Activated CD8-positive, alpha-beta T cell treated with anti-CD3 and anti-CD28 coated beads, Interleukin-2, amount 10 ng/mL, durations not matched to agents 7 days and 5 days (primary cell): ENCODE measurements around the gene XPO4. TPM values are rescaled to one million over a fixed set of nuclear protein-coding genes. Genes with fewer than 3 reads are reported as not detected.

ENCODE experiments used
- ATAC-seq: fragments of 150-1000 bp; cut with Tn5 transposase; one replicate; pipeline ENCODE4 v1.10.0; 2021; ENCODE audit warnings: moderate library complexity
- CTCF ChIA-PET: fragments of 350-600 bp; sonication (Branson Sonifier 250); formaldehyde crosslinking; loops from one replicate; lab custom pipeline; 2021; ENCODE audit warnings: antibody characterized with exemption; lab: Charles Lee
- POLR2A ChIA-PET: fragments of 350-600 bp; sonication (Branson Sonifier 250); formaldehyde crosslinking; loops from one replicate; lab custom pipeline; 2021; ENCODE audit warnings: antibody characterized with exemption; lab: Charles Lee
- DNase-seq: peaks from one replicate; pipeline ENCODE4 v3.0.0-alpha.2; 2020
- H3K27ac Mint-ChIP-seq: one replicate; pipeline ENCODE4 v1.8.0; 2021; ENCODE audit warnings: mild to moderate bottlenecking, mixed read lengths
- H3K27me3 Mint-ChIP-seq: one replicate; pipeline ENCODE4 v1.8.0; 2021; ENCODE audit warnings: low read depth, mixed read lengths
- H3K36me3 Mint-ChIP-seq: one replicate; pipeline ENCODE4 v1.8.0; 2021; ENCODE audit warnings: low read depth, mixed read lengths
- H3K4me1 Mint-ChIP-seq: one replicate; pipeline ENCODE4 v1.8.0; 2021; ENCODE audit warnings: low read depth, mixed read lengths
- H3K4me3 Mint-ChIP-seq: one replicate; pipeline ENCODE4 v1.8.0; 2021; ENCODE audit warnings: mild to moderate bottlenecking, mixed read lengths
- H3K9me3 Mint-ChIP-seq: one replicate; pipeline ENCODE4 v1.8.0; 2022; ENCODE audit warnings: mixed read lengths; ENCODE audit not compliant: insufficient read depth
- total RNA-seq, 2 experiments: library from RNA; stranded (reverse); gene quantifications; one replicate each; pipeline ENCODE4 v1.2.3, GENCODE V29; 2021

Gene XPO4
- total RNA-seq, 2 experiments from 2014 or later: 18.6 to 19.8 TPM

DNA sequence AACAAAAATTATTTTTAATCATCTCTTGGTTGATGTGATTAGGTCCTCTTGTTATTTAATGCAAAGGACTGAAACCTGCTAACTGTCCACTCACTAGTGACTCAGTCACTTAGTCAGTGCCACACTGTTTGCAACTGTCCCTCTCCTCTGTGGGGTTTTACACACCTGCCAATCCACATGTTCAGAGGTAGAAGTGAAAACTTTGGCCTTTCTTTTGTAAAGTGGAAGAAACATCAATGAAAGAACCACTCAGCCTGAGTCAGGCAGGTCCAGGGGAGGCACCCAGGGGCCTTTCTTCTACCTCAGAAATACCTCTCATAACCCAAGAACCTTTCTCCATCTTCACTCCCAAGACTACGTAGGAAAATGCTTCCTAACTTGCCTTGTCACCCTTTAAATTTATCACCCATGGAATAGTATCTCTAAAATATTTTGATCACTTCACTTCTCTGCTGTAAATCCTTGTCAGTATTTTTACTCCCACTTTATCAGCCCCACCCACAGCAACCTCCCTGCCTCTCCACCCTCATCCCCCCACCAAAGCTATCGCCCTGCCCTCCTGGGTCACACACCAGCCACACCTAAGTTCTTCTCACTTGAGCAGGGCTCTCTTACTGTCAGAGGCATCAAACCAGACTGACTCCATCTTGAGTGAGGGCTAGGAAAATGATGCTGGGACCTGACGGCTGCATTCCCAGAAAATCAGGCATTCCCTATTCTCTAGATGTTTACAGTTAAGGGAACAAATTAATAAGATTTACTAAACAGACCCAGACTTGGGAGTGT is 99.2 kb downstream of the XPO4 start:
- DNase-seq: no peak
- Mint-ChIP-seq H3K9me3 (no peaks in the 10 kb centered on the region), H3K27me3 (no peaks in the 10 kb centered on the region), H3K27ac (no peak overlapping the region), H3K4me1 (no peaks in the 10 kb centered on the region), H3K4me3 (no peak overlapping the region), H3K36me3 (peaks cover 14% of the 10 kb centered on the region)
- CTCF ChIA-PET: no interaction called here
- ATAC-seq: no peak
- POLR2A ChIA-PET: interaction anchor here (0.6 kb wide), 1 partner anchor 323 kb away, joined by 3 read pairs; no protein-coding TSS in a partner anchor

DNA sequence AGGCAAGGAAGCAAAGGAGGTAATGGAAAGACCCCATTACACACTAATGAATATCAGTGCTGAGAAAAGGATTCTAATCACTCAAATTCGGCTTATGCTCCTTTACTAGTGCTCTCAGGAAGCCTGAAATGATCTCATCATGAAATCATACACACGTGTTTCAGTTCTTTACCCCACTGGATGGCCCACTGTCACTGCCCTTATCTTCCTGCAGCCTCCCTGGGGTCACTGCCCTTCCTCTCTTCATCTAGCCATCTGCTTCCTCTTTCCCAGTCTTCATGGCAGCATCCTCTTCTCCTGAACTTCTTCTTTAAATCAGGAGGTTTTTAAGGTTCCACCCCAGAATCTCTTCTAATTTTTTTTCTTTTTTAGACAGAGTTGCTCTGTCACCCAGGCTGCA is 100.8 kb downstream of the XPO4 start:
- Mint-ChIP-seq H3K9me3 (no peaks in the 10 kb centered on the region), H3K4me1 (peaks cover 9% of the 10 kb centered on the region), H3K27me3 (no peaks in the 10 kb centered on the region), H3K4me3 (no peak overlapping the region), H3K27ac (no peak overlapping the region), H3K36me3 (peaks cover 21% of the 10 kb centered on the region)
- DNase-seq (no peak), ATAC-seq (no peak)
- ChIA-PET CTCF (no interaction called here), POLR2A (no interaction called here)

DNA sequence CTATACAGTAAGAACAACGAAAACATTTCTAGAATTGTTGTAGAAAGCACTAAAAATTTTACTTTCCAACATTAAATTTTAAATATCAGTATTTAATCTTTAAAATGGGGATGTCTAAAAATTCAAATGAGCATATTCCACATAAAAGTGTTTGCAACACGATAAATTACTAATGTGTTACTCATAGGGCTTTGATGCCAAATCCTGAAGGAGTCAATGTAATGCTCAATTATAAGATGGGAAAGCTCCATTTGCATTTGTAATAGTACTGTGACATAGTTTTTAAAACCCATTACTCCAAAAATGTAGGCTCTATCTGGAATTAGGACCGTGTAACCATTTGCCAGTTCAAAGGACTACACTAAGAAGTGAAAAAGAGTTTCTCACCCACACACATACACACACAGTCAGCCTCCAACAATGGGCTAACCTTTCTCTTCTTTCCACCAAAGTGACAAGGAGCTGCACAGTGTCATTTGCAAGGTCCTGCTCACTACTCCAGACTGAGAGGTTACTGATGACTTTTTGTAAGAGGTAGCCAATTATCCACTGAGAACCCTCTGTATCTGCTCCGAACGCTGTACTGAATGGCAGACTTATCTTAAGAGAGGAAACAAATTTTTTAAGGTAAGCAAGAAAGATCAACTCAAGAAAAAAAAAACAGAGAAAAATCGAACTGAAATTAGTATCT is 102.7 kb downstream of the XPO4 start:
- ATAC-seq (no peak), DNase-seq (no peak)
- Mint-ChIP-seq H3K36me3 (peaks cover 34% of the 10 kb centered on the region), H3K27ac (no peak overlapping the region), H3K27me3 (no peaks in the 10 kb centered on the region), H3K9me3 (no peaks in the 10 kb centered on the region), H3K4me3 (no peak overlapping the region), H3K4me1 (peaks cover 10% of the 10 kb centered on the region)
- ChIA-PET POLR2A (no interaction called here), CTCF (interaction anchor here (1.5 kb wide), 1 partner anchor 29 kb away, joined by 6 read pairs; no protein-coding TSS in a partner anchor)

DNA sequence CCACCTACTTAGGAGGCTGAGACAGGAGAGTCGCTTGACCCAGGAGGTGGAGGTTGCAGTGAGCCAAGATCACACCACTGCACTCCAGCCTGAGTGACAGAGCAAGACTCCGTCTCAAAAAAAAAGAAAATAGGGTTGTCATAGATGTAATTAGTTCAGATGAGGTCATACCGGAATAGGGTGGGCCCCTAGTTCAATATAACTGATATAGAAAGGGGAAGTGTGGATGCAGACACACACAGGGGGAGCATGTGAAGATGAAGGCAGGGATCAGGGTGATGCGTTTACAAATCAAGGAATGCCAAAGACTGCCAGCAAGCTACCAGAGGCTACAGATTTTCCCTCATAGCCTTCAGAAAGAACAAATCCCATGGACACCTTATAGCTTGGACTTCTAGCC is 104.5 kb downstream of the XPO4 start:
- Mint-ChIP-seq H3K27me3 (no peaks in the 10 kb centered on the region), H3K36me3 (peaks cover 47% of the 10 kb centered on the region), H3K27ac (no peak overlapping the region), H3K4me1 (peaks cover 10% of the 10 kb centered on the region), H3K4me3 (no peak overlapping the region), H3K9me3 (no peaks in the 10 kb centered on the region)
- no peak for DNase-seq
- ATAC-seq: no peak
- CTCF ChIA-PET: no interaction called here
- POLR2A ChIA-PET: no interaction called here

DNA sequence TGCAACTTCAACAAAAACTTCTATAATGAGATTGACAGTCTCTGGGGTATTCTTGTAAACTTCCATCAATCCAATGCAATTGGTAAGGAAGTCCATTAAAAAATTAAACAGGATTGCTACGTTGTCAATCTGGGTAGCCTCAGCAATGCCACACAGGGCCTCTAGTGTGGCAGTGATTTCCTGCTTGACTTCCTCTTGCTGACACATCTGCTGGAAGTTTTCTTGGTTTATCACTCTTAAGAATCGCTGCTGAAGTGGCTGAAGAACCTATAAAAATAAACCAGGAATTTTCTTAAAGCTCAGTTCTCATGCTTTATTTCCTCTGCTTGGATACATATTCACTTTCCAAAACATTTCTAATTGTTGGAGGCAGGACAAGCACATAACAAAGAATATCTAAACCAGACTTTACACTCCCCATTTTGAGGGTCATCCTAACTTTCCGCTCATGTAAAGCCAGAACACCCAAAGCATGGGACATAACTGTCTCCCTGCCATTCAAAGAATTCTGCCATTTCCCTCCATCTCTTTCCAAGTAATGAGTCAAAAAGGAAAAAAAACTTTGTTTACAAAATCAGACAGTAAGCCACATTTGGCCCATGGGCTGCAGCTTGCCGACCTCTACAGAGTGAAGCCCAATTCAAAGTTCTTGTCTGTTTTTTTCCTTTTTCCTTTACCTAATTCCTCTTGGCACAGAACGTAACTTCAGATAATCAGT is 105.6 kb downstream of the XPO4 start:
- ATAC-seq: no peak
- CTCF ChIA-PET: interaction anchor here (1.0 kb wide), 1 partner anchor 32 kb away, joined by 3 read pairs; no protein-coding TSS in a partner anchor
- Mint-ChIP-seq H3K27me3 (no peaks in the 10 kb centered on the region), H3K4me3 (no peak overlapping the region), H3K36me3 (peaks cover 48% of the 10 kb centered on the region), H3K27ac (peak overlapping the region; percentile 5), H3K4me1 (peaks cover 10% of the 10 kb centered on the region), H3K9me3 (no peaks in the 10 kb centered on the region)
- no peak for DNase-seq
- POLR2A ChIA-PET: no interaction called here

DNA sequence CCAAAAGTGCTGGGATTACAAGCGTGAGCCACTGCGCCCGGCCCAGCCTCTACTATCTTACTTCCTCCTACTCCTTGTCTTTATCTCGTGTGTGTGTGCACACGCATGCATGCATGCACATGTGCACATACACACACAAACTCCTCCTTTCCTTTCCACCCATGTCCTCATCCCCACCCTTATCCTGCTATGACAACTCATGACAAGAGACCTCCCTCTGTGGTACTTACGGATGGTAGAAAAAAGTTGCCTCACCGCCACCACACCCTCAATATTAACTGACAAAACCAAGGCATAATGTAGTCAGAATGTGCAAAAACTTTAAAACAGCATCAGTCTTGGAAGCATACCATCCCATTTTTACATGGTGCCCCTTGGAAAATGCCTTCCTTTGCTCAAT is 112.9 kb downstream of the XPO4 start:
- Mint-ChIP-seq H3K36me3 (peaks cover 31% of the 10 kb centered on the region), H3K27me3 (no peaks in the 10 kb centered on the region), H3K27ac (no peak overlapping the region), H3K4me1 (peaks cover 5% of the 10 kb centered on the region), H3K4me3 (no peak overlapping the region), H3K9me3 (no peaks in the 10 kb centered on the region)
- no peak for DNase-seq
- CTCF ChIA-PET: no interaction called here
- POLR2A ChIA-PET: no interaction called here
- no peak for ATAC-seq

DNA sequence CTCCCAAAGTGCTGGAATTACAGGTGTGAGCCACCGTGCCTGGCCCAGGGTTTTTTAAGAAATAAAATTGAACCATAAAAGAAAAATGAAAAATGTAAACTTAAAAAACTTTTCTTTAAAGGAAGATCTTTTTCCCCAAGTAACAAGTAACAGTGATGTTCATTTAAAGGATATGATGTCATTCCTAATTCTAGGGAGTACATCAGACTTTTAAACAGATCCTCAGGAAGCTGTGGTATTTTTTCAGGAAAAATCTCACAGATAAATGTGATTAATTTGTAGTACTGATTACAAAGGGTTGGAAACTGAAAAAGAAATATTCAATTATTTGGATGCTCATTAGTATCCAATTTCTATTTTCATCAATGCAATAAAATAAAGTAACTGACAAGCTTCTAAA is 114.2 kb downstream of the XPO4 start:
- no peak overlapping the region for H3K27ac Mint-ChIP-seq
- ATAC-seq: no peak
- peaks cover 28% of the 10 kb centered on the region for H3K36me3 Mint-ChIP-seq
- CTCF ChIA-PET: interaction anchor here (1.6 kb wide), 1 partner anchor 41 kb away, joined by 8 read pairs; no protein-coding TSS in a partner anchor
- DNase-seq: no peak
- no peaks in the 10 kb centered on the region for H3K27me3 Mint-ChIP-seq
- POLR2A ChIA-PET: no interaction called here
- H3K9me3 Mint-ChIP-seq: no peaks in the 10 kb centered on the region
- H3K4me3 Mint-ChIP-seq: no peak overlapping the region
- peaks cover 5% of the 10 kb centered on the region for H3K4me1 Mint-ChIP-seq

DNA sequence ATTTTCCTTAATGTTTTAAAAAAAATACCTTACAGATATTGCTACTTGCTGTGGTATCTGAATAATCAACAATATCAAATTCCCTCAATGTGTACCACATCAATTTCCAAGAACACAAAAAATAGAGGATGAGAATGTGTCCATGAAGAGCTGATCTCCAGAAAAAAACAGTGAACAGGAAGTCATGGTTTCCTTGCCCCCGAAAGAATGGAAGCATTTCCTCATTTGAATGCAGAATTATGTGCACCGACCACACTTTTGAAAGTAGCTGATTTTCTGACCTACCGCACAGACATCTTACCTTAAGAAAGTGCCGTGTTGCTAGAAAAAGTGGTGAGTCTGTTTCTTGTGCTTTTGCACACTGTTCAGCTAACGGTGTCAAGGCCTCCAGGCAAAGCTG is 115.4 kb downstream of the XPO4 start:
- no peak overlapping the region for H3K4me3 Mint-ChIP-seq
- peaks cover 32% of the 10 kb centered on the region for H3K36me3 Mint-ChIP-seq
- no peak overlapping the region for H3K27ac Mint-ChIP-seq
- no peaks in the 10 kb centered on the region for H3K27me3 Mint-ChIP-seq
- ATAC-seq: no peak
- H3K9me3 Mint-ChIP-seq: no peaks in the 10 kb centered on the region
- H3K4me1 Mint-ChIP-seq: peaks cover 7% of the 10 kb centered on the region
- no peak for DNase-seq
- POLR2A ChIA-PET: interaction anchor here (1.1 kb wide), 1 partner anchor 14 kb away, joined by 4 read pairs; the partner anchor contains the start of gene EEF1AKMT1
- CTCF ChIA-PET: interaction anchor here (1.6 kb wide), 1 partner anchor 42 kb away, joined by 8 read pairs; no protein-coding TSS in a partner anchor

DNA sequence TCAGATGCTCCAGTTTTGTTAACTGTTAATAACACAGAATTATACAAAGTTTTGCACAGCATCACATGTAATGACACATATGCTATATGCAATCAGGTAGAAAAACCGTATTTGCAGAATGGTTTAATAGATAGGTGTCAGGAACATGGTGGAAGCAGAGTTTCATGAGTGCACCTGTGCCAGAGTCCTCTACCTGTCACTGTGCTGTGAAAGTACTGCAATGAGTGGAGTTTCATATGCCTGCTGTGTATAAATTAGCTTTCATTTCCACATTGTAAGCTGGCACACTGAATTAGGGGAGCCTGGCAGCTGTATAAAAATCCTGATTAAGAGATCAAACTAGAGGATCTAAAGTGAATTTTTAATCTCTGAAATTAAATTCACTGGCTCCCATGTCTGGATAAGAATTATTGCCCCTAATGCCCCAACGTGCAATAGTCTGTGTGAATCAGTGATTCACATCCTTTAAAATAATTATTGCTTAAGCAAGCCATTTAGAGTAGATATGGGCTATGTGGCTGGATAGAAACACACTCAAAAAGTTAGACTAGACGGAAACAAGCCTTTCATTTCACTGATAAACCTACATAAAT is 120.3 kb downstream of the XPO4 start:
- no peak overlapping the region for H3K27ac Mint-ChIP-seq
- no peaks in the 10 kb centered on the region for H3K9me3 Mint-ChIP-seq
- CTCF ChIA-PET: interaction anchor here (1.1 kb wide), 1 partner anchor 60 kb away, joined by 4 read pairs; no protein-coding TSS in a partner anchor
- H3K36me3 Mint-ChIP-seq: peaks cover 18% of the 10 kb centered on the region
- POLR2A ChIA-PET: interaction anchor here (1.7 kb wide), 1 partner anchor 8 kb away, joined by 8 read pairs; the partner anchor contains the start of gene EEF1AKMT1
- H3K4me1 Mint-ChIP-seq: peaks cover 2% of the 10 kb centered on the region
- no peaks in the 10 kb centered on the region for H3K27me3 Mint-ChIP-seq
- no peak for DNase-seq
- H3K4me3 Mint-ChIP-seq: no peak overlapping the region
- ATAC-seq: no peak

DNA sequence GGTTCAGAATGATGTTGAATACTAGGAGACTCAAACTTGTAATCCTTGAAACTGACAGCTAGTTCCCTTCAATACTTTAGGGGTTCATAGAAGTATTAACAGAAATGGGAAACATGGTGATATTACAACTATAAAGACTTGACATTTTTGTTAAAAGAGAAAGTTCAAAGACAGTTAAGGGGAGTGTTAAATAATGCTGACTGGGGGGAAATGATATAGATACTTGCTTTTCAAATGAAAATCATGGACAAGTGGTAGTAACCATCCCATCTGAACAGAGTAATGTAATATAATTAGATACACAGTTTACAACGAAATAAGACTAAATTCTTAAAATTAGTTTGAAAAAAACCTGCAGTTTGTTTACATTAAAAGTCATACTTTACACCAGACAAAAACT is 122.2 kb downstream of the XPO4 start:
- POLR2A ChIA-PET: no interaction called here

DNA sequence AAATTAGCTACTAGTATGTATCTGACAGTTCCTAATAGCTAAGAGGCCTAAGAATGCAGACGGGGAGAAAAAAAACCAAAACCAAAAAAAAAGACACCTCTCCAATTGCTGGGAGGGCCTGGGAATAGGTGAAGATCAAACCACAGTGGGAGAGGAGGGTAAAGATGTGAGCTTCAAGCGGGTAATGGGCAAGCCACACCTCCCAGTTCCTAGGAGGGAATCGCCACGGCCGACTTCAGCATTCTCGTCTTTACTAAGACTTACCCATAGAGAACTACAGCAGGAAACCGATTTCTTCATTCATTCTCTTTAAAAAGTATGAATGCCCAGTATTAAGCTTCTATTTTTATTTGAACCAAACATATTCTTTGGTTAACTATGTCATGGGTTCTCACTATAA is 123.1 kb downstream of the XPO4 start:
- H3K36me3 Mint-ChIP-seq: peaks cover 24% of the 10 kb centered on the region
- H3K27me3 Mint-ChIP-seq: no peaks in the 10 kb centered on the region
- no peak overlapping the region for H3K4me3 Mint-ChIP-seq
- ChIA-PET CTCF (interaction anchor here (0.7 to 1.0 kb wide), 3 partner anchors 145 to 286 kb away, joined by 3 to 4 read pairs (median 3); no protein-coding TSS in a partner anchor), POLR2A (no interaction called here)
- no peak for ATAC-seq
- H3K4me1 Mint-ChIP-seq: peaks cover 10% of the 10 kb centered on the region
- no peak for DNase-seq
- H3K27ac Mint-ChIP-seq: no peak overlapping the region
- no peaks in the 10 kb centered on the region for H3K9me3 Mint-ChIP-seq

More for the DNA sequence above, 122.2 kb downstream of the XPO4 start:
- no peak for DNase-seq
- Mint-ChIP-seq H3K9me3 (no peaks in the 10 kb centered on the region), H3K27me3 (no peaks in the 10 kb centered on the region), H3K4me1 (peaks cover 2% of the 10 kb centered on the region), H3K27ac (no peak overlapping the region), H3K4me3 (no peak overlapping the region), H3K36me3 (peaks cover 19% of the 10 kb centered on the region)
- ATAC-seq: no peak
- CTCF ChIA-PET: interaction anchor here (1.0 kb wide), 1 partner anchor 286 kb away, joined by 4 read pairs; no protein-coding TSS in a partner anchor
